GM12878 (cell line): ENCODE results near the gene CDH9. TPM values are rescaled to one million over a fixed set of nuclear protein-coding genes. Genes with fewer than 3 reads are reported as not detected.

Source experiments
- CREB1 ChIP-seq: IDR thresholded peaks from 2 replicates; pipeline ENCODE4 v1.6.1; 2012; ENCODE audit warnings: low read depth, mild to moderate bottlenecking, inconsistent platforms
- polyA plus RNA-seq, 11 experiments: library from polyadenylated mRNA; depleted of rRNA in 4 of 11; unstranded in 6 of 11; stranded (reverse) in 5 of 11; fragments of >200 nt; fragmentation: Nextera tagmentation in 4 of 11; fragmentation: Illumina TruSeq in 1 of 11; extraction: Ambion mirVana in 4 of 11; extraction: Trizol in 1 of 11; gene quantifications; 1 replicate in 1 of 11; 2 replicates in 10 of 11; pipeline versions ENCODE4 v1.2.1 to v1.2.3, GENCODE V29; 2011 to 2016; ENCODE audit warnings: inconsistent platforms in 2 of 11, missing spikeins in 2 of 11, low read depth in 1 of 11
- total RNA-seq, 4 experiments: library from RNA; depleted of rRNA in 3 of 4; stranded (reverse); fragments of >200 nt in 3 of 4; fragmentation: Illumina TruSeq in 1 of 4; extraction: Trizol in 1 of 4; gene quantifications; 2 replicates each; pipeline versions ENCODE4 v1.2.1 to v1.2.3, GENCODE V29; 2013 to 2021

The CDH9 gene
- total and polyA plus RNA-seq, 10 of the 15 experiments (the other 5 are each of a cell fraction or from before 2014, with no cell fraction given): not detected

DNA sequence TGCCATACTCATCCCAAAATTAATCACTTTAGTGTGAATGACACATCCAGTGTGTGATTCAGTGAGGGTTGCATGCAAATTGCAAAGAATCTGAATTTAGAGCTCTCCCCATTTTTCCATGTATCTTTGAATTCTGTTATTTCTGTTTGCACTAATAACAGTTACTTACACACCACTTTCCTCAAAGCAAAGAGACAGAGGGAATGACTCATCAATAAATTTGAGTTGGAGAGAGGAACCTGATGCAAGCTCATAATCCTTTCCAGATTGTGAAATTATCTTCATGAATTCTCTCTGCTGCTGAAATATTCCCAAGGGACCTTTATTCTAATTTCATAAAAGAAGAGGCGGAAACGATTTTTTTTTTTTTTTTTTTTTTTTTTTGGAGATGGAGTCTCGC lies 204.8 kb downstream of the CDH9 start (continued):
- TF ChIP-seq CREB1: no peak
